ENCODE data around the gene AGBL1. TPM values are rescaled to one million over a fixed set of nuclear protein-coding genes. Genes with fewer than 3 reads are reported as not detected.

AGBL1 gene
- total RNA-seq, 2 donors from 2014 or later: not detected

DNA sequence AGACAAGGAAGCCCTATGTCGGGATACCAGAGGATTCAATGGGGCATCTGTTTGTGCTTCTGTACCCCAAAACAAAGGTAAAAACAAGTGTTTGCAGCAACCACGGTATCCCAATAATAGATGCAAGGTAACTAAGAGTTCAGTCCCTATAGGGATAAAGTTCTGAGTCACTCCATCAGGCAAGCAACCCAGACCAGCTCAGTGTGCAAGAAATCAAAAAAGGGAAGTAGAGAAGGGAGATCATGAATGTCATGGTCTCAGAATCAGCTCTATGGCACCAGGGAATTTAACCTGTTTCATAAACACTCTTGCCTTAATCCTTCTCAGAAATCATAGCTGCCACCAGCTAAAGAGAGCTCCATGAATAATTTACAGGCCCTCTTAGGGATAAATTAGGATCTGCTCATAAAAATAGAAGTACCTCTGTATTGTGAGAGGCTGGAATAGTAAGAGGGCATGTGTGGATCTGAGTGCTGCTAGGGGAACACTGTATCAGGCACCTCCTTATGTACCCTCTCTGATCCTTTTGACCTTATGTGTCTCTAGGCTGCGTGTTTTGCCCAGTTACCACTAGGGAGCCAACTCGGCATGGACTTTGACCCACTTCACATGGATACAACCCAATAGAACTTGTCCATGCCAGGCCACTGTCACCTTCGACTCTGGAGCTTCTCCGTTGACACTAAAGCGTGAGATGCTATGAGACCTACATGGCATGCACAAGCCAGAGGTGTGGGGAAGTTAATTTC, 754.6 kb downstream of the AGBL1 start:
- no peak for DNase-seq (ENCODE audit: low spot score)
- Histone ChIP-seq H3K27me3 (no peaks in the 10 kb centered on the region), H3K27ac (peak overlapping the region in 1 of 2 donors; percentile 70), H3K4me3 (no peak overlapping the region), H3K4me1 (peaks cover 0 to 32% of the 10 kb centered on the region in 2 donors), H3K36me3 (no peaks in the 10 kb centered on the region), H3K9me3 (no peaks in the 10 kb centered on the region)
- TF ChIP-seq, protein P1, sequence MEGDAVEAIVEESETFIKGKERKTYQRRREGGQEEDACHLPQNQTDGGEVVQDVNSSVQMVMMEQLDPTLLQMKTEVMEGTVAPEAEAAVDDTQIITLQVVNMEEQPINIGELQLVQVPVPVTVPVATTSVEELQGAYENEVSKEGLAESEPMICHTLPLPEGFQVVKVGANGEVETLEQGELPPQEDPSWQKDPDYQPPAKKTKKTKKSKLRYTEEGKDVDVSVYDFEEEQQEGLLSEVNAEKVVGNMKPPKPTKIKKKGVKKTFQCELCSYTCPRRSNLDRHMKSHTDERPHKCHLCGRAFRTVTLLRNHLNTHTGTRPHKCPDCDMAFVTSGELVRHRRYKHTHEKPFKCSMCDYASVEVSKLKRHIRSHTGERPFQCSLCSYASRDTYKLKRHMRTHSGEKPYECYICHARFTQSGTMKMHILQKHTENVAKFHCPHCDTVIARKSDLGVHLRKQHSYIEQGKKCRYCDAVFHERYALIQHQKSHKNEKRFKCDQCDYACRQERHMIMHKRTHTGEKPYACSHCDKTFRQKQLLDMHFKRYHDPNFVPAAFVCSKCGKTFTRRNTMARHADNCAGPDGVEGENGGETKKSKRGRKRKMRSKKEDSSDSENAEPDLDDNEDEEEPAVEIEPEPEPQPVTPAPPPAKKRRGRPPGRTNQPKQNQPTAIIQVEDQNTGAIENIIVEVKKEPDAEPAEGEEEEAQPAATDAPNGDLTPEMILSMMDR (IDR thresholded peaks at IDR 0.05): no peak

DNA sequence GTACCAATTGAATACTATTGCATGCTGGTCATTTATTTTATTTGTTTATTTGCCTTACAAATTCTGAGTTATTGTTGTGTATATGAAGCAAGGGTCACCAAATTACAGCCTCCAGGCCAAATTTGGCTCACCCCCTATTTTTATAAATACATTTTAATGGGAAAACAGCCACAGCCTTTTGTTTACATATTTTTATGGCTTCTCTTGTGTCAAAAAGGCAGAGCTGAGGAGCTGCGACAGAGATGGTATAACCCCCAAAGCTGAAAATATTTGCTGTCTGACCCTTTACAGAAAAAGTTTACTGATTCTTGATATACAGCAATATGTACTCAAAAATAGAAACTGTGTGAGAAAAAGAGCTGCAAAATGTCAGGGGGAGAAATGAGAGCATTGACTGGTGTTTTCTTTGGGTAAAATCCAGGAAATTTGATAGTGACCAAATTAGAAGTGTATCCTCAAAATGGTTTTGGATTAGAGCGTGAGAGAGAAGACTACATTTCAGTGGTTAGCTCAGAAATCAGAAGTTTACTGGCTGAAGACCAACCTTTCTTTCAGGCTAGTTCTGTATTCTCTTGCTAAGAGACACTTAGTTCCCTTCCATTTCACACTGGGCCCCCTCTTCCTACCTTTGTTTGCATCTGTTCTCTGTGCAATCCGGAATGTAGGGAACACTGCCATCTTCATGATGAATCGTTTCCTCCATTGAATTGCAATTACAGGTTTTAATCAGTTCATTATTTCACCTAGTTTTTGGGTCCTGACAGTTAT, 757.8 kb downstream of the AGBL1 start:
- TF ChIP-seq, protein P1 (IDR thresholded peaks at IDR 0.05): no peak
- no peaks in the 10 kb centered on the region for H3K27me3 ChIP-seq
- no peaks in the 10 kb centered on the region for H3K9me3 ChIP-seq
- H3K4me3 ChIP-seq: no peak overlapping the region
- no peak overlapping the region for H3K27ac ChIP-seq
- H3K36me3 ChIP-seq: no peaks in the 10 kb centered on the region
- DNase-seq (ENCODE audit: low spot score): no peak
- H3K4me1 ChIP-seq: peaks cover 0 to 32% of the 10 kb centered on the region in 2 donors

DNA sequence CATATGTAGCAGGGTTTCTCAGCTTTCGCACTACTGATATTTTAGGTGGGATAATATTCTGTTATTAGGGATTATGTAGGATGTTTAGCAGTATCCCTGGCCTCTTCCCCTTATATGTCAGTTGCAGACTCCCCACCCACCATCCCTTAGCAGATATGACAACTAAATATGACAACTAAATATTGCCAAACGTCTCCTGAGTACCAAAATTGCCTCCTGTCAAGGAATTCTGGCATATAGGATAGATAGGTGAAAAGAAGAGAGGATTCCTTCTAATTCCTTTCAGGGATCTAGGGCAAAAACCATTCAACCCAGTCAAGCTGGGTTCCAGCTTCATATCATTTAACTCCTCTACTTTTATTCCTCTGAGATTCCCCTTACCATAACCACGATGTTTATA, 759.8 kb downstream of the AGBL1 start:
- TF ChIP-seq, protein P1 (IDR thresholded peaks at IDR 0.05): no peak
- no peaks in the 10 kb centered on the region for H3K36me3 ChIP-seq
- no peak overlapping the region for H3K27ac ChIP-seq
- no peaks in the 10 kb centered on the region for H3K9me3 ChIP-seq
- H3K27me3 ChIP-seq: no peaks in the 10 kb centered on the region
- DNase-seq (ENCODE audit: low spot score): no peak
- no peak overlapping the region for H3K4me3 ChIP-seq
- H3K4me1 ChIP-seq: peaks cover 0 to 23% of the 10 kb centered on the region in 2 donors

DNA sequence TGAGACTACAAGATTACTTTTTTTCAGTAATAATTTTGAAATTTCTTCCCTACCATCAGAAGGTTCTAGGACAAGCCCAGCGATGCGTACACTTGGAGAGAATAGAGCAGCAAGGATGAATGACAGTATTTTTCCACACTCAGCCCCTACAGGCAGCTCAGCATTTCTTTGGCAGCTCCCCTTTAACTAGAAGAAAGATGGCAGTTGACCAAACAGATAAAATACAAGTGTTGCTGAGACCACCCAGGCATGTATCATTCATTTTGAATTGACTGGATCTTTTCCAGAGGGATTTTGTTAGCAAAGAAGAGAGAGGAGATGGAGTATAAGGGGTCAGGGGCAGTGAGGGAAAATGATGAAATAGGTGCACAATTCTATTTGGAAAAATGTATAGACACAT, 761.3 kb downstream of the AGBL1 start:
- Histone ChIP-seq H3K27ac (no peak overlapping the region), H3K4me3 (no peak overlapping the region), H3K4me1 (peaks cover 0 to 18% of the 10 kb centered on the region in 2 donors), H3K36me3 (no peaks in the 10 kb centered on the region), H3K27me3 (no peaks in the 10 kb centered on the region), H3K9me3 (no peaks in the 10 kb centered on the region)
- no peak for DNase-seq (ENCODE audit: low spot score)
- TF ChIP-seq, protein P1 (IDR thresholded peaks at IDR 0.05): no peak

DNA sequence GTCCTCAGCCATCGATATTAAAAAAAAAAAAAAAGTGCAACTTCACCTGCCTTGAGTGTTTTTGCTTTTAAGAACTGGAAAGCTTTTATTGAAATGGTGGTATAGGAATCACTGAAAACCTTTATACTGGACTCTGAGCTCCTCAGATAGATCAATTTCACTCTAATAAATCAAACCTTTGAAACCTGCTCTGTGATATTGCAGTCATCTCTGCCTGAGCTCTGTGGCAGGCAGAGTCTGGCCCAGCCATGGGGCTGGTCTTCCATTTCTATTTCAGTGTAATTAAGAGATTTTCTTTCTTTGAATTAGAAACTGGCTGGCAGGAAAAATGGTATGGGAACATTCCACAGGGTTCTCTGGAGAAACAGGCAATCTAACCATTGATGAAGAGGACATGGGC, 762.5 kb downstream of the AGBL1 start:
- DNase-seq (ENCODE audit: low spot score): no peak
- peaks cover 0 to 8% of the 10 kb centered on the region in 2 donors for H3K4me1 ChIP-seq
- no peak overlapping the region for H3K4me3 ChIP-seq
- H3K9me3 ChIP-seq: peaks cover 0 to 6% of the 10 kb centered on the region in 2 donors
- no peaks in the 10 kb centered on the region for H3K36me3 ChIP-seq
- TF ChIP-seq, protein P1 (IDR thresholded peaks at IDR 0.05): no peak
- H3K27ac ChIP-seq: no peak overlapping the region
- H3K27me3 ChIP-seq: no peaks in the 10 kb centered on the region

Data from right atrium auricular region (tissue), 2 donors.